ENCODE data around the gene COL18A1.

DNA sequence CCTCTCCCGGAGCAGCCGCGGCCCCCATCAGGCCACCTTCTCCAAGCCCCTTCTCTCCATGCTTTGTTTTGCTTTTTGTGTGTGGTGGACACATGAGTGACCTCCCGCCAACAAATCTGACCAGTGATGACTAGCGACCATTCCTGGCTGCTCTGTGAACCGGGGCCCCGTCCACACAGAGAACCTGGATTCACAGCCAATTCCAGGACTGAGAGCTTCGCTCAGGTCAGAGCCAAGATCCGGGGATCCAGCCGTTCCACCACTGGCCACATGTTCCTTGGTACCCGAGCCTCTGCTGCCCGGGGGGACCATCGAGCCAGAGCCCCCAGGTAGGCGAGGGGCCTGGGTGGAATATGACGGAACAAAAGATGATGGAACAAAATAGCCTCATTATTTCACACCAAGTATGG lies 46.7 kb upstream of the COL18A1 start:
- TF ChIP-seq, protein P1, sequence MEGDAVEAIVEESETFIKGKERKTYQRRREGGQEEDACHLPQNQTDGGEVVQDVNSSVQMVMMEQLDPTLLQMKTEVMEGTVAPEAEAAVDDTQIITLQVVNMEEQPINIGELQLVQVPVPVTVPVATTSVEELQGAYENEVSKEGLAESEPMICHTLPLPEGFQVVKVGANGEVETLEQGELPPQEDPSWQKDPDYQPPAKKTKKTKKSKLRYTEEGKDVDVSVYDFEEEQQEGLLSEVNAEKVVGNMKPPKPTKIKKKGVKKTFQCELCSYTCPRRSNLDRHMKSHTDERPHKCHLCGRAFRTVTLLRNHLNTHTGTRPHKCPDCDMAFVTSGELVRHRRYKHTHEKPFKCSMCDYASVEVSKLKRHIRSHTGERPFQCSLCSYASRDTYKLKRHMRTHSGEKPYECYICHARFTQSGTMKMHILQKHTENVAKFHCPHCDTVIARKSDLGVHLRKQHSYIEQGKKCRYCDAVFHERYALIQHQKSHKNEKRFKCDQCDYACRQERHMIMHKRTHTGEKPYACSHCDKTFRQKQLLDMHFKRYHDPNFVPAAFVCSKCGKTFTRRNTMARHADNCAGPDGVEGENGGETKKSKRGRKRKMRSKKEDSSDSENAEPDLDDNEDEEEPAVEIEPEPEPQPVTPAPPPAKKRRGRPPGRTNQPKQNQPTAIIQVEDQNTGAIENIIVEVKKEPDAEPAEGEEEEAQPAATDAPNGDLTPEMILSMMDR (IDR thresholded peaks at IDR 0.05) = no peak
- TF ChIP-seq EP300 (IDR thresholded peaks at IDR 0.05) = no peak
